ENCODE results near the gene DRAM1. TPM values are rescaled to one million over a fixed set of nuclear protein-coding genes. Genes with fewer than 3 reads are reported as not detected.

The DRAM1 gene
- total RNA-seq, 2 experiments from 2014 or later: 4.0 TPM

- CTCF ChIA-PET: no interaction called here
- DNase-seq: no peak
- no peak overlapping the region for H3K27ac Mint-ChIP-seq
- no peaks in the 10 kb centered on the region for H3K27me3 Mint-ChIP-seq
- POLR2A ChIA-PET: no interaction called here
- no peak overlapping the region for H3K4me3 Mint-ChIP-seq
- H3K9me3 Mint-ChIP-seq: peaks cover 2% of the 10 kb centered on the region
- peaks cover 7% of the 10 kb centered on the region for H3K4me1 Mint-ChIP-seq
- H3K36me3 Mint-ChIP-seq (ENCODE audit: low read depth): no peaks in the 10 kb centered on the region
Measured at GRCh38 chr12:101925361-101925760, 48.0 kb downstream of the DRAM1 start.

GRCh38 chr12:101925935-101926334 lies 48.6 kb downstream of the DRAM1 start:
- POLR2A ChIA-PET: no interaction called here
- CTCF ChIA-PET: no interaction called here
- Mint-ChIP-seq H3K27ac (no peak overlapping the region), H3K4me1 (peaks cover 7% of the 10 kb centered on the region), H3K36me3 (ENCODE audit: low read depth) (no peaks in the 10 kb centered on the region), H3K27me3 (no peaks in the 10 kb centered on the region), H3K9me3 (peaks cover 2% of the 10 kb centered on the region), H3K4me3 (no peak overlapping the region)
- DNase-seq: no peak

- H3K9me3 Mint-ChIP-seq: peaks cover 2% of the 10 kb centered on the region
- H3K27me3 Mint-ChIP-seq: no peaks in the 10 kb centered on the region
- H3K36me3 Mint-ChIP-seq (ENCODE audit: low read depth): no peaks in the 10 kb centered on the region
- no peak for DNase-seq
- ChIA-PET POLR2A (no interaction called here), CTCF (no interaction called here)
- H3K27ac Mint-ChIP-seq: no peak overlapping the region
- H3K4me1 Mint-ChIP-seq: peaks cover 17% of the 10 kb centered on the region
- no peak overlapping the region for H3K4me3 Mint-ChIP-seq
Measured at GRCh38 chr12:101927036-101927435, 49.7 kb downstream of the DRAM1 start.

GRCh38 chr12:101927999-101928398 lies 50.6 kb downstream of the DRAM1 start:
- Mint-ChIP-seq H3K4me3 (no peak overlapping the region), H3K27ac (no peak overlapping the region), H3K36me3 (ENCODE audit: low read depth) (no peaks in the 10 kb centered on the region), H3K9me3 (peaks cover 2% of the 10 kb centered on the region), H3K27me3 (no peaks in the 10 kb centered on the region), H3K4me1 (peaks cover 20% of the 10 kb centered on the region)
- CTCF ChIA-PET: no interaction called here
- POLR2A ChIA-PET: no interaction called here
- DNase-seq: no peak

GRCh38 chr12:101928556-101928955 lies 51.2 kb downstream of the DRAM1 start:
- Mint-ChIP-seq H3K4me3 (no peak overlapping the region), H3K4me1 (peaks cover 20% of the 10 kb centered on the region), H3K36me3 (ENCODE audit: low read depth) (no peaks in the 10 kb centered on the region), H3K27ac (no peak overlapping the region), H3K9me3 (peaks cover 2% of the 10 kb centered on the region), H3K27me3 (no peaks in the 10 kb centered on the region)
- ChIA-PET CTCF (no interaction called here), POLR2A (no interaction called here)
- DNase-seq: no peak

- Mint-ChIP-seq H3K27ac (no peak overlapping the region), H3K9me3 (no peaks in the 10 kb centered on the region), H3K27me3 (no peaks in the 10 kb centered on the region), H3K4me3 (no peak overlapping the region), H3K36me3 (ENCODE audit: low read depth) (no peaks in the 10 kb centered on the region), H3K4me1 (peaks cover 20% of the 10 kb centered on the region)
- ChIA-PET CTCF (no interaction called here), POLR2A (no interaction called here)
- no peak for DNase-seq
Measured at GRCh38 chr12:101929365-101930041, 52.1 kb downstream of the DRAM1 start.

GRCh38 chr12:101931498-101932326 lies 54.3 kb downstream of the DRAM1 start:
- Mint-ChIP-seq H3K36me3 (ENCODE audit: low read depth) (no peaks in the 10 kb centered on the region), H3K4me1 (peaks cover 34% of the 10 kb centered on the region), H3K9me3 (no peaks in the 10 kb centered on the region), H3K4me3 (no peak overlapping the region), H3K27ac (no peak overlapping the region), H3K27me3 (no peaks in the 10 kb centered on the region)
- POLR2A ChIA-PET: interaction anchor here (1.8 kb wide), 1 partner anchor 130 kb away, joined by 5 read pairs; the partner anchor contains the start of gene WASHC3
- DNase-seq: no peak
- CTCF ChIA-PET: interaction anchor here (0.6 to 1.5 kb wide), 4 partner anchors 8 to 93 kb away, joined by 3 read pairs; no protein-coding TSS in a partner anchor

- no peak overlapping the region for H3K4me3 Mint-ChIP-seq
- peaks cover 33% of the 10 kb centered on the region for H3K4me1 Mint-ChIP-seq
- no peaks in the 10 kb centered on the region for H3K27me3 Mint-ChIP-seq
- H3K27ac Mint-ChIP-seq: no peak overlapping the region
- ChIA-PET POLR2A (no interaction called here), CTCF (interaction anchor here (1.0 kb wide), 1 partner anchor 8 kb away, joined by 3 read pairs; no protein-coding TSS in a partner anchor)
- DNase-seq: no peak
- H3K36me3 Mint-ChIP-seq (ENCODE audit: low read depth): no peaks in the 10 kb centered on the region
- H3K9me3 Mint-ChIP-seq: no peaks in the 10 kb centered on the region
Measured at GRCh38 chr12:101933866-101934514, 56.6 kb downstream of the DRAM1 start.

- Mint-ChIP-seq H3K36me3 (ENCODE audit: low read depth) (no peaks in the 10 kb centered on the region), H3K27ac (peak overlapping the region; percentile 60), H3K27me3 (peaks cover 2% of the 10 kb centered on the region), H3K4me1 (peaks cover 37% of the 10 kb centered on the region), H3K4me3 (no peak overlapping the region), H3K9me3 (no peaks in the 10 kb centered on the region)
- CTCF ChIA-PET: interaction anchor here (1.0 to 1.3 kb wide), 2 partner anchors 38 to 549 kb away, joined by 3 to 4 read pairs; no protein-coding TSS in a partner anchor
- peak; percentile 36 for DNase-seq
- POLR2A ChIA-PET: interaction anchor here (1.6 kb wide), 1 partner anchor 125 kb away, joined by 9 read pairs; the partner anchor contains the start of gene WASHC3
Measured at GRCh38 chr12:101935890-101936746, 58.7 kb downstream of the DRAM1 start.

- DNase-seq: no peak
- CTCF ChIA-PET: interaction anchor here (0.8 to 1.5 kb wide), 4 partner anchors 8 to 763 kb away, joined by 3 read pairs; no protein-coding TSS in a partner anchor
- POLR2A ChIA-PET: no interaction called here
- no peaks in the 10 kb centered on the region for H3K36me3 Mint-ChIP-seq (ENCODE audit: low read depth)
- no peaks in the 10 kb centered on the region for H3K9me3 Mint-ChIP-seq
- peaks cover 2% of the 10 kb centered on the region for H3K27me3 Mint-ChIP-seq
- no peak overlapping the region for H3K4me3 Mint-ChIP-seq
- H3K4me1 Mint-ChIP-seq: peaks cover 33% of the 10 kb centered on the region
- no peak overlapping the region for H3K27ac Mint-ChIP-seq
Measured at GRCh38 chr12:101939306-101939705, 61.9 kb downstream of the DRAM1 start.

- peak; percentile 64 for DNase-seq
- H3K27me3 Mint-ChIP-seq: peaks cover 2% of the 10 kb centered on the region
- H3K4me1 Mint-ChIP-seq: peaks cover 33% of the 10 kb centered on the region
- POLR2A ChIA-PET: no interaction called here
- no peak overlapping the region for H3K4me3 Mint-ChIP-seq
- CTCF ChIA-PET: interaction anchor here (0.6 to 1.5 kb wide), 7 partner anchors 8 to 763 kb away, joined by 3 to 4 read pairs (median 3); no protein-coding TSS in a partner anchor
- no peaks in the 10 kb centered on the region for H3K36me3 Mint-ChIP-seq (ENCODE audit: low read depth)
- no peak overlapping the region for H3K27ac Mint-ChIP-seq
- no peaks in the 10 kb centered on the region for H3K9me3 Mint-ChIP-seq
Measured at GRCh38 chr12:101939856-101940265, 62.5 kb downstream of the DRAM1 start.

- Mint-ChIP-seq H3K36me3 (ENCODE audit: low read depth) (no peaks in the 10 kb centered on the region), H3K4me3 (no peak overlapping the region), H3K9me3 (no peaks in the 10 kb centered on the region), H3K27ac (no peak overlapping the region), H3K27me3 (peaks cover 2% of the 10 kb centered on the region), H3K4me1 (peaks cover 31% of the 10 kb centered on the region)
- ChIA-PET POLR2A (no interaction called here), CTCF (interaction anchor here (0.6 to 1.5 kb wide), 5 partner anchors 8 to 543 kb away, joined by 3 to 4 read pairs (median 3); no protein-coding TSS in a partner anchor)
- DNase-seq: no peak
Measured at GRCh38 chr12:101940400-101940950, 63.1 kb downstream of the DRAM1 start.

All from activated CD4-positive, alpha-beta memory T cell treated with anti-CD3 and anti-CD28 coated beads, Interleukin-2, amount 10 ng/mL, durations not matched to agents 7 days and 5 days (primary cell).